ENCODE results near the gene NMNAT3.

DNA sequence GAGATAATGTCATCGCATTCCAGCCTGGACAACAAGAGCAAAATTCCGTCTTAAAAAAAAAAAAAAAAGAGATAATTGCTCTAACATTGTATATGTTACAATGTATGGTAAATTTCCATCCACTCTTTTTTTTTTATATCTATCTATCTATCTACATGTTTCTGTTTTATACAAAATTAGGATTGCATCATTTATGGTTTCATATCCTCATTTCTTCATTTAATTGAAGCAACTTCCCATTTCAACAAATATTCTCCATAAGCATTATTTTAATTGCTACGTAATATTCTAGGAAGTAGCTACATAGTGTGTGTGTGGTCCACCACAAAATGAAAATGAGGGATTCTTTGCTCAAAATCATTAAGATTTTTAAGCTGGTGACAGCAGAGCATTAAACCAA, 156.6 kb downstream of the NMNAT3 start:
- TF ChIP-seq, protein P1, sequence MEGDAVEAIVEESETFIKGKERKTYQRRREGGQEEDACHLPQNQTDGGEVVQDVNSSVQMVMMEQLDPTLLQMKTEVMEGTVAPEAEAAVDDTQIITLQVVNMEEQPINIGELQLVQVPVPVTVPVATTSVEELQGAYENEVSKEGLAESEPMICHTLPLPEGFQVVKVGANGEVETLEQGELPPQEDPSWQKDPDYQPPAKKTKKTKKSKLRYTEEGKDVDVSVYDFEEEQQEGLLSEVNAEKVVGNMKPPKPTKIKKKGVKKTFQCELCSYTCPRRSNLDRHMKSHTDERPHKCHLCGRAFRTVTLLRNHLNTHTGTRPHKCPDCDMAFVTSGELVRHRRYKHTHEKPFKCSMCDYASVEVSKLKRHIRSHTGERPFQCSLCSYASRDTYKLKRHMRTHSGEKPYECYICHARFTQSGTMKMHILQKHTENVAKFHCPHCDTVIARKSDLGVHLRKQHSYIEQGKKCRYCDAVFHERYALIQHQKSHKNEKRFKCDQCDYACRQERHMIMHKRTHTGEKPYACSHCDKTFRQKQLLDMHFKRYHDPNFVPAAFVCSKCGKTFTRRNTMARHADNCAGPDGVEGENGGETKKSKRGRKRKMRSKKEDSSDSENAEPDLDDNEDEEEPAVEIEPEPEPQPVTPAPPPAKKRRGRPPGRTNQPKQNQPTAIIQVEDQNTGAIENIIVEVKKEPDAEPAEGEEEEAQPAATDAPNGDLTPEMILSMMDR (IDR thresholded peaks at IDR 0.05), result no peak
- TF ChIP-seq POLR2AphosphoS5 (IDR thresholded peaks at IDR 0.05), result no peak
- TF ChIP-seq EP300 (IDR thresholded peaks at IDR 0.05), result no peak
- no peak for TF ChIP-seq POLR2A (IDR thresholded peaks at IDR 0.05)

Data from upper lobe of left lung (tissue), 4 donors.